HG03521 (cell line): ENCODE results near the gene GLYAT.
"Not testable (repeated sequence)": the region's sequence is repeated elsewhere in the genome, so short reads cannot be mapped to it uniquely, and the experiment has no call there.

ENCODE experiments used
- ATAC-seq: cut with Tn5 transposase; IDR thresholded peaks from one replicate; pipeline ENCODE4 v1.9.1; 2021; ENCODE audit warnings: mild to moderate bottlenecking, moderate library complexity; ENCODE audit not compliant: unreplicated experiment

GLYAT gene

DNA sequence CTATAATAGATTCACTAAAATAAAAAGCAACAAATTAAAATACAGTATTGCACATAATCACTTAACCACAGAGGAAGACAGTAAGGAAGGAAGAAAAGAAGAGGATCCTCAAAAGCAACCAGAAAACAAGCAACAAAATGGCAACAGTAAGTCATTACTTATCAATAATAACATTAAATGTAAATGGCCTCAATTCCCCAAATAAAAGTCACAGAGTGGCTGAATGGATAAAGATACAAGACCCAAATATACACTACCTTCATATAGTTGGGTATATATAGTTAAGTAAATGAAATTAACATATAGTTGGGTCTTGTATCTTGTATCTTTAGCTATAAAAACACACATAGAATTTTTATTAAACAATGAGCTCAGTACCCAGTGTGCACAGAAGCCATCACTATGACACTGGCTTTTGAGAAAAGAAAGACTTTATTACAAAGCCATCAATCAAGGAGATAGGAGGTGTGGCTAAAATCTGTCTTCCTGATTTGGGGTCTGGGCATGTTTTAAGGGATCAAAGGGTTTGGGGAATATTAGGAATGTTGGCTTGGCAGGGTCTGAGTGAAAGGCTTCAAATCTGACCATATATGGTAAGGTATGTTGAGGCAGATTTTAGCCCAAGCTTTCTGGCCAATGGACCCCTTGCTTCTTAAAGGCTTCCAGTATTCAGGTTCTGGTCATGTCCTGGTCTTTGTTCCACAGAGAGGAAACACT is 13.4 kb upstream of the GLYAT start:
- no peak for ATAC-seq

GRCh38 chr11:58742981-58743880 is 11.5 kb upstream of the GLYAT start:
- no peak for ATAC-seq

DNA sequence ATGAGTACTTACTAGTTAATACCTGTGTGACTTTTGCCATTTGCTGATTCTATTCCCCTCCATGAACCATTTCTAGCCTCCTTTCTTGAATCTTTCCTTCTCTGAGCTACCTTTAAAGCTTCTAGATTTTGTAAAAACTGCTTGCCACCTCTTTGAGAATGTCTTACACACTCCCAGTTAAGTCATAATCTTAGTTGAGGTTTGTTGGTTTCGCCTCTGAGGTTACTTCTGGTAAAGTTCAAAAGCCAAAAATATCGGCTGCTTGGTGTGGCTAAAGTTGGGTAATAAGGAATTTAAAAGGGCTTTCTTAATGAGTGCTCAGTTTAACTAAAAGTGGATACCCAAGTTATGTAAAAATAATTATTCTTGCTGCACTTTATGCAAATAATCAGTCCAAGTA is 10.4 kb upstream of the GLYAT start:
- peak; percentile 64 for ATAC-seq

- no peak for ATAC-seq
These were observed 9.4 kb upstream of the GLYAT start for GRCh38 chr11:58741127-58741526.

GRCh38 chr11:58740447-58740846 is 8.7 kb upstream of the GLYAT start:
- no peak for ATAC-seq

DNA sequence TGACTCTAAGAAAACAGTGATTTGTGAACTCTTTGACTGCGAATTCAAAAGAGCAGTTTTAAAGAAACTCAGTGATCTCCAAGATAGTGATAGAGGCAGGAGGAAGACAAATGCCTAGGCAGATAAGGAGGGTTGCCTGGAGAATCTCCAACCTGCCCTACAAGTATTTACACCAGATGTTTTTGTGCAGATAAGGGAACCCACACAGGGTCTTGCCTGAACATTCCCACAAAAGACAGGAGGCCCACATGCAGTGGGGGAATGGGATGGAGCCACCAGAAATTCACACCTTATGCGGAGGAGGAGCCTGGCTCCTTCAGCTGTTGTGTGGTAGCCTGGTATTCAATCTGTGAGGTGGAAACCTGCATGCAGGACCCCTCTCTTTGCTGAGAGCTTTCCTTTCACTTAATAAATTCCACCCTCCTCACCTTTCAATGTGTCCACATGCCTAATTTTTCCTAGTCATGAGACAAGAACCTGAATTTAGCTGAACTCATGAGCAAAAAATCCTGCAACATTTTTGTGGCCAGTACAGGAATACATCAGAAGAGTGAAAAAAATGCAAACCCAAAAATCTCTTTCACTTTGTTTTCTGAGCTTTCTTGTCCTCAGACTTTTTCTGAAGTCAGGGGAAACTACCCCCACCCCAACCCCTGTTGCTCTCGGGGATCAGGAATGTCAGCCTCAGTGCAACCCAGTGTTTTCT is 8.1 kb upstream of the GLYAT start:
- ATAC-seq: no peak

- ATAC-seq: no peak
These were observed 3.1 kb upstream of the GLYAT start for GRCh38 chr11:58734681-58735490.

GRCh38 chr11:58730507-58731089 is 1.1 kb downstream of the GLYAT start:
- ATAC-seq: no peak

GRCh38 chr11:58727415-58727797 is 4.3 kb downstream of the GLYAT start:
- ATAC-seq: no peak

GRCh38 chr11:58726737-58727414 is 4.9 kb downstream of the GLYAT start:
- ATAC-seq: no peak

DNA sequence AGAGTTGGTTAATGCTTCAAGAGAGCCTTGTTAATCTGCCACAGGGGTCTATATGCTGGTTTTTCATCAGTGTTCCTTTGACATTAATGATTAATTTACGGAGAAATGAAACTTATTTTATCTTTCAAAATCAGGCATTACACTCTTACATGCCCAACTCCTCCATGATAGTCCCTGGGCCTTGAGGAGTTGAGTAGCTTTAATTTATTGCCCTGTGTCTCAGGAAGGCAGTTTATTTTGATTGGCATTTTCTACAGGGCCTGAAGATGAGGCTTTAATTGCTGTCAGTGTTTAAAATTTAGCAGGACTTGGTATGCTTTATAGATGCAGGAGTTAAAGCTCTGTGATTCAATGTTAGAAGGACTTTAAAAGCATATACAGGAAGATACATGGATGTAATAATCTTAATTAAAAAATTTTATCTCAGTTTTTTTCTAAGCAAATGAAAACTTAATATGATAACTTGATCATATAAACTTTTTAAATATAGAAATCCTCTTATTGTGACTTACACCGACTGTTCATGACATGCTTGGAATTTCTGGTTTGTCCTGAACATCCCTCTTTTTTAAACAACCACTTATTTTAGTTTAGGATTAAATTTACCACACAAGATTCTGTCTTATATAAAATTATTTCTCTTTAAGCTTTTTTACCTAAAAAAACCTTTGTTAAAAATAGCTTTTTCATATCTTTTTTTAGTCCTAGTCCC is 12.2 kb downstream of the GLYAT start:
- no peak for ATAC-seq

GRCh38 chr11:58712531-58712930 is 19.2 kb downstream of the GLYAT start:
- ATAC-seq: no peak

GRCh38 chr11:58711832-58712231 is 19.9 kb downstream of the GLYAT start:
- no peak for ATAC-seq

DNA sequence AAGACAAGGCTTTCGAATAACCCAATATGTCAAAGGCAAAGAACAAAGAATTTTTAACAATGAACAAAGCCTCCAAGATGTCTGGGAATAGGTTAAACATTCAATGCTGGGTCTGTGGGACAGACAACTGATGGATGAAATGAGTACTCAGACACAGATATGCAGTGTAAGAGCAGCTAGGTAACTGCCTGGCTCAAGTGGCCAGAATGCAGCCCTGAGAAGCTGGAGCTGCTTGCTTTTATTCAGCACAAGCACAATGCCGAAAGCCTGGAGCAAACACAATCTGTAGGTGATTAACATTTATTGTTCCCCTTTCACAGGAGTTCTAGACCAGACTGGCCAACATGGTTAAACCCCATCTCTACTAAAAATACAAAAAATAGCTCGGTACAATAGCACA is 24.0 kb downstream of the GLYAT start:
- ATAC-seq: no peak

DNA sequence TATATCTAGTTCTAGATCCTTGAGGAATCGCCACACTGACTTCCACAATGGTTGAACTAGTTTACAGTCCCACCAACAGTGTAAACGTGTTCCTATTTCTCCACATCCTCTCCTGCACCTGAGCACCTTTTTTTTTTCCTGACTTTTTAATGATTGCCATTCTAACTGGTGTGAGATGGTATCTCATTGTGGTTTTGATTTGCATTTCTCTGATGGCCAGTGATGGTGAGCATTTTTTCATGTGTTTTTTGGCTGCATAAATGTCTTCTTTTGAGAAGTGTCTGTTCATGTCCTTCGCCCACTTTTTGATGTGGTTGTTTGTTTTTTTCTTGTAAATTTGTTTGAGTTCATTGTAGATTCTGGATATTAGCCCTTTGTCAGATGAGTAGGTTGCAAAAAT is 34.9 kb downstream of the GLYAT start:
- not testable (repeated sequence) for ATAC-seq

- ATAC-seq: no peak
These were observed 38.7 kb downstream of the GLYAT start for GRCh38 chr11:58693026-58693425.

DNA sequence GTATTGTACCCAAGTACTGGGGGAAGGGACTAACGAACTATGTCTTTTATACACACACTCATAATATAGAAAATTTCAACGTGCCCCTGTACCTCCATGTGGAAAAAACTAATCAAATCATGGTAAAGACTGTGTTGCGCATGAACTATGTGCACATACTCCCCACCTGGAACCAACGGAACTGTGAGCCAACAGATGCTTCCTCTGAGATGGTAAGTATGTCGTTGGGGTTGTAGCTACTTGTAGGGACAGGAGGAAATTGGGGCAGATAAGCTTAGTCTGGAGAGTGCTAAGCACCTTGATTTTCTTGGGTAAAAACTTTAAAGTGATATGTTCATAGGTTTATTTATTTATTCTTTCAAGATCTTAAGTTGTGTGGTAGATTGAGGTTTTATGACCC is 40.1 kb downstream of the GLYAT start:
- ATAC-seq: no peak

DNA sequence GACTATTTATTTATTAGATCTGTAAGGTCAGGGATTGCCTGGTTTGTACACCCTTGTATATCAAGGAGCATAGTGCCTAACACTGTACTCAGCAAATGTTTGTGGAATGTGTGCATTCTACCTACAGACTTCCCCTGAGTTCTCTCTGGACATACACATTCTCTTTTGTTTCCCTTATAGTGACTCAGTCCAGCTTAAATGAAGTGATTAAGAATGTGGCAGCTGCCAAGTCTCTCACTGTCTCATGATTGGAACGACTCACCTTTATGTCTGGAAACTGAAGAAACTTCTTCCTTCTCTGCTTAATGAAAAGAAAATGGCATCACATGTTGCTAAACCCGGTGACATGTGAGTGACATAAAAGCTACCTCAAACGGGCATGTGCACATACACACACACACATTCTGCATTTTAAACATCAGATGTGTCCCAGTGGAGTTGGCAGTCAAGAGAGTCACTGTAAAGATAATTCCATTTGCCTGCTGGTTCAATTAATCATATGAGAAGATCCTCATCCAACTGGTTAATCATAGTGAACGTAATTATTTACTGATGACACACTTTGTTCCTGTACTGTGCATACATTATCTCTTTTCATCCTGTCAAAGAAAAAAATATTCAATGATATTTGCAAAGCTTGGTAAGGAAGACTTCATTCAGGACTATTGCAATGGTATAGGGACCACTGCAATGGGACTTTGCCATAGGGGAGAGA is 42.8 kb downstream of the GLYAT start:
- no peak for ATAC-seq
